ENCODE data around the gene MPP4. TPM values are rescaled to one million over a fixed set of nuclear protein-coding genes. Genes with fewer than 3 reads are reported as not detected.

Gene MPP4
- total and polyA plus RNA-seq, 9 of the 15 experiments (the other 6 are each of a cell fraction or from before 2014, with no cell fraction given), result 0.03 to 0.08 TPM; not detected in 7

DNA sequence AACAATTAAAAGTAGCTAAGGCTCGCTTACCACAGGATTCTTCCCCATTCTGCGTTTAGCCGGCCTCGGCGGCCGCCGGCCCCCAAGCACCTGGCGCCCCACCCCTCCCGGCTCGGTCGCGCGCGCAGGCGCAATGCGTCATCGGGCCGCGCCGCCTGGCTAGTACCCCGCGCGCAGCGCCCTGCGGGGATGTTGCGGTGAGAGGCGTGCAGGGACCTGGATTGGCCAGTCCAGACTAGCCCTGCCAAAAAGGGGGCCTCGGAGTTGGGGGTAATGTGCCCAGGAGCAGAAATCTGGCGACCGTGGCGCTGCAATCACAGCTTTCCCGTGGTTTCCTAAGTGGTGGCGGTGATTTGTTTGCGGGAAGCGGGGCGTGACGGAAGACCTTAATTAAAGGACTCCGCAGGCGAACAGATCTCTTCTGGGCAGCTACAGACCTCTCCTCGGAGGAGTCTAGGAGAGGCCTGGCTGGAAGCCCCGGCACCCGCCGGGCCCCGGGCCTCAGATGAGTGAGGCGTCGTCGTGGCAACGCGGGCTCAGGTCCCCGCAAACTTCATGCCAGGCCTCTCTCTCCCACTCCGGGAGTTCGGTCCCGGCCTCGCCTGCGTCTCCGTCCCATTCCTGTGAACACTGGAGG, 55.7 kb downstream of the MPP4 start (continued):
- TF ChIP-seq, protein P1, sequence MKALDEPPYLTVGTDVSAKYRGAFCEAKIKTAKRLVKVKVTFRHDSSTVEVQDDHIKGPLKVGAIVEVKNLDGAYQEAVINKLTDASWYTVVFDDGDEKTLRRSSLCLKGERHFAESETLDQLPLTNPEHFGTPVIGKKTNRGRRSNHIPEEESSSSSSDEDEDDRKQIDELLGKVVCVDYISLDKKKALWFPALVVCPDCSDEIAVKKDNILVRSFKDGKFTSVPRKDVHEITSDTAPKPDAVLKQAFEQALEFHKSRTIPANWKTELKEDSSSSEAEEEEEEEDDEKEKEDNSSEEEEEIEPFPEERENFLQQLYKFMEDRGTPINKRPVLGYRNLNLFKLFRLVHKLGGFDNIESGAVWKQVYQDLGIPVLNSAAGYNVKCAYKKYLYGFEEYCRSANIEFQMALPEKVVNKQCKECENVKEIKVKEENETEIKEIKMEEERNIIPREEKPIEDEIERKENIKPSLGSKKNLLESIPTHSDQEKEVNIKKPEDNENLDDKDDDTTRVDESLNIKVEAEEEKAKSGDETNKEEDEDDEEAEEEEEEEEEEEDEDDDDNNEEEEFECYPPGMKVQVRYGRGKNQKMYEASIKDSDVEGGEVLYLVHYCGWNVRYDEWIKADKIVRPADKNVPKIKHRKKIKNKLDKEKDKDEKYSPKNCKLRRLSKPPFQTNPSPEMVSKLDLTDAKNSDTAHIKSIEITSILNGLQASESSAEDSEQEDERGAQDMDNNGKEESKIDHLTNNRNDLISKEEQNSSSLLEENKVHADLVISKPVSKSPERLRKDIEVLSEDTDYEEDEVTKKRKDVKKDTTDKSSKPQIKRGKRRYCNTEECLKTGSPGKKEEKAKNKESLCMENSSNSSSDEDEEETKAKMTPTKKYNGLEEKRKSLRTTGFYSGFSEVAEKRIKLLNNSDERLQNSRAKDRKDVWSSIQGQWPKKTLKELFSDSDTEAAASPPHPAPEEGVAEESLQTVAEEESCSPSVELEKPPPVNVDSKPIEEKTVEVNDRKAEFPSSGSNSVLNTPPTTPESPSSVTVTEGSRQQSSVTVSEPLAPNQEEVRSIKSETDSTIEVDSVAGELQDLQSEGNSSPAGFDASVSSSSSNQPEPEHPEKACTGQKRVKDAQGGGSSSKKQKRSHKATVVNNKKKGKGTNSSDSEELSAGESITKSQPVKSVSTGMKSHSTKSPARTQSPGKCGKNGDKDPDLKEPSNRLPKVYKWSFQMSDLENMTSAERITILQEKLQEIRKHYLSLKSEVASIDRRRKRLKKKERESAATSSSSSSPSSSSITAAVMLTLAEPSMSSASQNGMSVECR (CRISPR knock-in tag; IDR thresholded peaks at IDR 0.05), result peak; percentile 63
- no peak for TF ChIP-seq BACH1 (tag; IDR thresholded peaks at IDR 0.05)
- TF ChIP-seq GTF2F1 (IDR thresholded peaks at IDR 0.05; ENCODE audit: low read depth, low read length), result no peak
- TF ChIP-seq, protein P2, sequence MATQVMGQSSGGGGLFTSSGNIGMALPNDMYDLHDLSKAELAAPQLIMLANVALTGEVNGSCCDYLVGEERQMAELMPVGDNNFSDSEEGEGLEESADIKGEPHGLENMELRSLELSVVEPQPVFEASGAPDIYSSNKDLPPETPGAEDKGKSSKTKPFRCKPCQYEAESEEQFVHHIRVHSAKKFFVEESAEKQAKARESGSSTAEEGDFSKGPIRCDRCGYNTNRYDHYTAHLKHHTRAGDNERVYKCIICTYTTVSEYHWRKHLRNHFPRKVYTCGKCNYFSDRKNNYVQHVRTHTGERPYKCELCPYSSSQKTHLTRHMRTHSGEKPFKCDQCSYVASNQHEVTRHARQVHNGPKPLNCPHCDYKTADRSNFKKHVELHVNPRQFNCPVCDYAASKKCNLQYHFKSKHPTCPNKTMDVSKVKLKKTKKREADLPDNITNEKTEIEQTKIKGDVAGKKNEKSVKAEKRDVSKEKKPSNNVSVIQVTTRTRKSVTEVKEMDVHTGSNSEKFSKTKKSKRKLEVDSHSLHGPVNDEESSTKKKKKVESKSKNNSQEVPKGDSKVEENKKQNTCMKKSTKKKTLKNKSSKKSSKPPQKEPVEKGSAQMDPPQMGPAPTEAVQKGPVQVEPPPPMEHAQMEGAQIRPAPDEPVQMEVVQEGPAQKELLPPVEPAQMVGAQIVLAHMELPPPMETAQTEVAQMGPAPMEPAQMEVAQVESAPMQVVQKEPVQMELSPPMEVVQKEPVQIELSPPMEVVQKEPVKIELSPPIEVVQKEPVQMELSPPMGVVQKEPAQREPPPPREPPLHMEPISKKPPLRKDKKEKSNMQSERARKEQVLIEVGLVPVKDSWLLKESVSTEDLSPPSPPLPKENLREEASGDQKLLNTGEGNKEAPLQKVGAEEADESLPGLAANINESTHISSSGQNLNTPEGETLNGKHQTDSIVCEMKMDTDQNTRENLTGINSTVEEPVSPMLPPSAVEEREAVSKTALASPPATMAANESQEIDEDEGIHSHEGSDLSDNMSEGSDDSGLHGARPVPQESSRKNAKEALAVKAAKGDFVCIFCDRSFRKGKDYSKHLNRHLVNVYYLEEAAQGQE (IDR thresholded peaks at IDR 0.05; ENCODE audit: borderline replicate concordance), result peak; percentile 13; the same call in 1 of the 2 replicates
- TF ChIP-seq, protein P2 (CRISPR knock-in tag; IDR thresholded peaks at IDR 0.05; ENCODE audit: low read depth), result no peak
- TF ChIP-seq, protein P3, sequence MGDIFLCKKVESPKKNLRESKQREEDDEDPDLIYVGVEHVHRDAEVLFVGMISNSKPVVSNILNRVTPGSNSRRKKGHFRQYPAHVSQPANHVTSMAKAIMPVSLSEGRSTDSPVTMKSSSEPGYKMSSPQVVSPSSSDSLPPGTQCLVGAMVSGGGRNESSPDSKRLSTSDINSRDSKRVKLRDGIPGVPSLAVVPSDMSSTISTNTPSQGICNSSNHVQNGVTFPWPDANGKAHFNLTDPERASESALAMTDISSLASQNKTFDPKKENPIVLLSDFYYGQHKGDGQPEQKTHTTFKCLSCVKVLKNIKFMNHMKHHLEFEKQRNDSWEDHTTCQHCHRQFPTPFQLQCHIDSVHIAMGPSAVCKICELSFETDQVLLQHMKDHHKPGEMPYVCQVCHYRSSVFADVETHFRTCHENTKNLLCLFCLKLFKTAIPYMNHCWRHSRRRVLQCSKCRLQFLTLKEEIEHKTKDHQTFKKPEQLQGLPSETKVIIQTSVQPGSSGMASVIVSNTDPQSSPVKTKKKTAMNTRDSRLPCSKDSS (IDR thresholded peaks at IDR 0.05; ENCODE audit: low read depth, partially characterized antibody), result no peak
- TF ChIP-seq, protein P4, sequence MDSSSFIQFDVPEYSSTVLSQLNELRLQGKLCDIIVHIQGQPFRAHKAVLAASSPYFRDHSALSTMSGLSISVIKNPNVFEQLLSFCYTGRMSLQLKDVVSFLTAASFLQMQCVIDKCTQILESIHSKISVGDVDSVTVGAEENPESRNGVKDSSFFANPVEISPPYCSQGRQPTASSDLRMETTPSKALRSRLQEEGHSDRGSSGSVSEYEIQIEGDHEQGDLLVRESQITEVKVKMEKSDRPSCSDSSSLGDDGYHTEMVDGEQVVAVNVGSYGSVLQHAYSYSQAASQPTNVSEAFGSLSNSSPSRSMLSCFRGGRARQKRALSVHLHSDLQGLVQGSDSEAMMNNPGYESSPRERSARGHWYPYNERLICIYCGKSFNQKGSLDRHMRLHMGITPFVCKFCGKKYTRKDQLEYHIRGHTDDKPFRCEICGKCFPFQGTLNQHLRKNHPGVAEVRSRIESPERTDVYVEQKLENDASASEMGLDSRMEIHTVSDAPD (CRISPR knock-in tag; IDR thresholded peaks at IDR 0.05), result no peak
- TF ChIP-seq ILF3 (IDR thresholded peaks at IDR 0.05; ENCODE audit: borderline replicate concordance), result no peak
- TF ChIP-seq, protein P5, sequence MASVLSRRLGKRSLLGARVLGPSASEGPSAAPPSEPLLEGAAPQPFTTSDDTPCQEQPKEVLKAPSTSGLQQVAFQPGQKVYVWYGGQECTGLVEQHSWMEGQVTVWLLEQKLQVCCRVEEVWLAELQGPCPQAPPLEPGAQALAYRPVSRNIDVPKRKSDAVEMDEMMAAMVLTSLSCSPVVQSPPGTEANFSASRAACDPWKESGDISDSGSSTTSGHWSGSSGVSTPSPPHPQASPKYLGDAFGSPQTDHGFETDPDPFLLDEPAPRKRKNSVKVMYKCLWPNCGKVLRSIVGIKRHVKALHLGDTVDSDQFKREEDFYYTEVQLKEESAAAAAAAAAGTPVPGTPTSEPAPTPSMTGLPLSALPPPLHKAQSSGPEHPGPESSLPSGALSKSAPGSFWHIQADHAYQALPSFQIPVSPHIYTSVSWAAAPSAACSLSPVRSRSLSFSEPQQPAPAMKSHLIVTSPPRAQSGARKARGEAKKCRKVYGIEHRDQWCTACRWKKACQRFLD (CRISPR knock-in tag; IDR thresholded peaks at IDR 0.05), result no peak

All from K562 (cell line).